ENCODE data around the gene PSMB5.
"Not testable (repeated sequence)": the region's sequence is repeated elsewhere in the genome, so short reads cannot be mapped to it uniquely, and the experiment has no call there.

The PSMB5 gene

DNA sequence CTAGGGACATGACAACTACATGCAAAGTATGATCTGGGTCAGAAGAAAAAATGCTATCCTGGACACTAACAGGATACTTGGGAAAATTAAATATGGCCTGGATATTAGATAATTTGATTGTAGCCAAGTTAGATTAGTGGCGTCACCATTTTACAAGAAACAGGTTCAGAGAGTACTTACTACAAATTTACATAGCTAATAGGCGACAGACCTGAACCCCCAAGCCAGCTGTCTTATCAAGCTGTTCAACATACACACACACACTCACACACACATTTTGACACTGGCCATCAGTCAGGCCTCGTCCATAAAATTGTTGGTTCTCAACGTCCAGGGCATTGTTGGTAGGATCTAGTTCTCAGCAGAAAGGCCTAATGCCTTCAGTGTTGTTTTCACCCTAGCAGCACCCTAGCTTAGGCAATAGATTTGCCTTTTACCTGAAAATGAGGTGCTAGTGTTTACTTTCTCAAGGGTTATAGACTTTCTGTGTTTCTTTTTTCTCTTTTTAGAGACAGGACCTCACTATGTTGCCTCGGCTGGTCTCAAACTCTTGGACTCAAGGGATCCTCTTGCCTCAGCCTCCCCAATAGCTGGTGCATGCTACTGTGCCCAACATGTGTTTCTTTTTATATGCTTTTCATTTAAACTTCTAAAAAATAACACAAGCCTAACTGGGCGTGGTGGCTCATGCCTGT is 21.5 kb downstream of the PSMB5 start:
- DNase-seq = no peak

DNA sequence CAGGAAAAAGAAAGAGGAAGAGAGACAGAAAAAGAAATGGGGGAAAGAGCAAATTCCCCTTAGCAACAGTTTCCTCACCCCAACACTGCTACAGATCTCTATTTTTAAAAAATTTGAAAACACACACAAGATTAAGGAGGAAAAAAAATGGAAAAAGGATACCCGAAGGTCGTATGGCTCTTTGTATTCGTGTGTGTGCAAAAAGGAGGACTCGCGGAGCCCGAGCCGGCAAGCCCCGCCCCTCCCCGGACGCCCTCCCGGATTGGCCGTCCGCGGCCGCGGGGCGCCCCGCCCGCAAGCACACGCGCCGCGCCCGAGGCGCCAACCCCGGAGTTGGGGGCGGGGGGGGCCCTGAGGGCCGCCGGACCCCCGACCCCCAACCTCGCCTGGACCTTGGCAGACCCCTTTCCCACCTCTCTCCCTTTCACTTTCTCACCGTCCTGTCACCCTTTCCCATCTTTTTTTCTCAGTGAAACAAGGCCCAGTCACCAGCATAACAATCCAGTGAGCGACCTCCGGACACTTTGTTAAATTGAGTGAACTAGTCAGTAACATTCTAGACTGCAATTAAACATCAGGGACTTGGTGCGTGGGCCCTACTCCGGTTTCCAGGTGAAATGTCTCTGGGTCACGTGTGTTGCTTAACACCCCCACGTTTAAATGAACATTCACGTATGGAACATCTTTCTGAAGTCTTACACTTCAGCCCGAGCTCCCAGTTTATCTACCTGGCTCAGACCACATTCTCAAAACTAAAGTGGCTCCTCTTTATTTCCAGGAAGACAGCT is 24.6 kb downstream of the PSMB5 start, which contains the start of gene C14orf93:
Gene C14orf93, minus strand, starts transcription at position 205 of the 788 bp plus-strand sequence. CDS start 11,120 bp downstream, outside the sequence.
- peak; percentile 76 for DNase-seq

DNA sequence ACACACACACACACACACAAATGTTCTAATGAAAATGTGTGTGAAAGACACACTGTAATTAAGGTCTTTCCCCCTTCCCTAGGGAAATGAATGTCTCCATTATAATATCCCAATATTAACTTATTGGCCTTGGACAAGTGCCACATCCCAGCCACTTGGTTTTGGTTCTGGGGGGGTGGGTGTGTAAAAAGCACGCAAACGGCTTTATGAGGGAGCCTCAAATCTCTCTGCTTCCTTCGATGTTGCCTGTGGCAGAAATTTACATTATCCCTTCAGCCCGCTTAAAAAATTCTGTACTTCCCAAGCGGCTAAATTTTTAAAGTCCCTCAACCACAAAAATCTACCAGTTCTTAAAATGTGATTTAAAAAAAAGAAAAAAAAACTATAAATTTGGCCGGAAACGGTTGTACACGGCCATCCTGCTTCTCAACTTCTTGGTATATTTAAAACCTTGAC is 25.2 kb downstream of the PSMB5 start:
- no peak for DNase-seq

DNA sequence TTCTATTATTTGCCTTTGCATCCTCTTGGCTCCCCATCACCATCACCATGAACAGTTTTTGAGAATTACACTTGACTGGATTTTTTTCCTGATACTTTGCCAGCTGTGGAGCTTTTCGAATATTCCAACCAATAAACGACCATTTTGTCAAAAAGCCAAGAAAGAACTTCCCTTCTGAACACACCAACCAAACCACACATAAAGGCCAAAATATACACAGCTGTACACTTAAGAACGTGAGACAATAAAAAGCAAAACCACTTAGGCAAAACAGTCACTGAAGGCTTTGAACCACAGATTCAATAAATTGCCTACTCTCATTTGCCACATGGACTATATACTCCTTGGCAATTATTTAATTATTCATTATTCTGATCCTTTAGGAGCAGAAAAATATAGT is 25.9 kb downstream of the PSMB5 start:
- DNase-seq = no peak

DNA sequence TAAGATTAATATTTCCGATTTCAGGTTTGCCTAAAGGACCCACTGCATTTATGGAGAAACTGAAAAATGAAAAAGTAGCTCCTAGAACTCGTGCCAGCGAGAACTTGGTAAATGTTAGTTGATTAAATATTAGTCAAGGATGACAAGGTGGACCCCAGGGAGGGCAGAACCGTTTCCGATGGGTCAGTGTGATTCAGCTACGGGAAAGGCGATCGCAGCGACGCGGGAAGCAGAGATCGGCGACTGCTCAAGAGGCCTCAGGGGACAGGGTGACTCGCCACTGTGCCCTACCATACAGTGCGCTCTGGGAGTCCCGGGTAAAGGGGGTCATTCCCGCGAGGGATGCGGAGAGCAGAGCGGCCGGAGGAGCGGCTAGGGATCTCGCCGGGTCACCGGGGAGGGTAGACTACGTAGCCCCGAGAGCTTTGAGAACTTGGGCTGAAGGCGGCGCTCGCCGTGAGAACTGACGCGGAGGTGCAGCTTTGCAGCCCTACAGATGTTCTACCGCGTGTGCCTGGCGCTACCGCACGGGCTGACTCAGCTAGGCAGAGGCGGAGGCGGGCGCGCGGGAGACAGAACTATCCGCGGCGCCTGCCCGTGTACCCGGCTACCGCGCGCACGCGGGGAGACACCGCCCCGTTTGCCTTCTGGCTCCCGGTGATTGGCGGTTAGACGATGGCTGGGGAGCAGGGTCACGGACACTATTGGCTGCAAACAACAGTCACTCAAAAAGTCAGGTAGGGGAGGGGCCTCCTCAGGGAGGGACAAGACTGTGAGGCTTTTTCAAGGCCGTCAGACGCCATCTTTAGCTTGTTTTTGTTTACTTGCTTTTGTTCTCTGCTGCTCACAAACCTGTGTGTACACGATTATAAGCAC is 27.9 kb downstream of the PSMB5 start:
- peak; percentile 97 for DNase-seq

DNA sequence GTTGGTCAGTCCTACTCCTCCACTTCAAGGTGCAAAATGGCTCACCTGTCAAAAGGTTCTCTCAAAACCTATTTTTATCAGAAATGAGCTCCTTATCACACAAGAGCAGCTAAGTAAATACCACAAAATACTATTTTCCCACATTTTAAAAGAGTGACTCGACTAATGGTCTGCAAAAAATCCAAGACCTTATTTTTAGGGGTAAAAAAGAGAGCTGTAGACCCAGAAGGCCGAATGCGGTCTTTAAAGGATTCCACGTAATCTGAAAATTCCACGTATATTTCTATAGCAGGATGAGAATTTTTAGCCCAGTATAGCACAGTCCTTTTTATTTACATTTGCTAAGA is 28.5 kb downstream of the PSMB5 start:
- DNase-seq = no peak

DNA sequence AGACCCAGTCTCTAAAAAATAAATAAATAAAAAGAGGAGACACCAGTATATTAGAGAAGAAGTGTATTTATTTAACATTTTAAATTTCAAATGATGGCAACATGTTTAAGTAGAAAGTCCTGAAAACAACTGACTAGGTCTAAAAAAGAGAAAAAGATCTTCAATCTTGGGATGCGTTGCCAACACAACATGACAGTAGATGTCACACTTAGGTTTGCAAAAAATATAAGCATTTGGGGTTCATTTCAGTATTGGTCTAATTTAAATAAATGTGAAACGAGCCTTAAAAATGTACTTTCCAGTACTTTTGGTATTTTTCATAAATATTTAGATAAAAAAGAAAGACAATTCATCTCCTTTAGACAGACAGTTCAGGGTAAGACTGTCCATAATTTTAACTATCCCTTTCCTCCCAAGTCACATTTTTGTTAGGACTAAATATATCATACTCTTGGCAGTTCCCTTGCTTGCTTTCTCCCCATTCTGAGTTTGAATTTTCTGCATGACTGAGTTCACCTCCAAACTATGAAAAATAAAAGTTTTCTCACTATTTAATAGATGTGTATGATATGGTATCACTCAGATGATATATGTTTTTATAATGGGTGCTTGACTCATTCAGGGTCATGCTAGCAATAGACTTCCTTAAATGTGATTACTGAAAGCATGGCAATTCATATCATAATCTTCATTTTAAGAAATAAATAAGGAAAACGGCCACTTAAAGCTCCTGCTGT is 29.1 kb downstream of the PSMB5 start:
- DNase-seq = no peak

DNA sequence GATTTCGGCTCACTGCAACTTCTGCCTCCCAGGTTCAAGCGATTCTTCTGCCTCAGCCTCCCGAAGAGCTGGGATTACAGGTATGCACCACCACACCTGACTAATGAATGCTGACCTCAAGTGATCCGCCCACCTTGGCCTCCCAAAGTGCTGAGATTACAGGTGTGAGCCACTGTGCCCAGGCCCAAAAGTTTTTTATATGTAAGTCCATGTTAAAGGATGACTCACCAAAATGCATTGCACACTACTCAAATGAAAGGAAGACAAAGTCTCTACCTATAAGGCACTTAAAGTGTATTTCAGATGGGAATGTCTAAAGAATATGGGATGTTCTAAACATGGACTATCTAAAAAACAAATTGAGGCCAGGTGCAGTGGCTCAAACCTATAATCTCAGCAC is 30.4 kb downstream of the PSMB5 start:
- not testable (repeated sequence) for DNase-seq

DNA sequence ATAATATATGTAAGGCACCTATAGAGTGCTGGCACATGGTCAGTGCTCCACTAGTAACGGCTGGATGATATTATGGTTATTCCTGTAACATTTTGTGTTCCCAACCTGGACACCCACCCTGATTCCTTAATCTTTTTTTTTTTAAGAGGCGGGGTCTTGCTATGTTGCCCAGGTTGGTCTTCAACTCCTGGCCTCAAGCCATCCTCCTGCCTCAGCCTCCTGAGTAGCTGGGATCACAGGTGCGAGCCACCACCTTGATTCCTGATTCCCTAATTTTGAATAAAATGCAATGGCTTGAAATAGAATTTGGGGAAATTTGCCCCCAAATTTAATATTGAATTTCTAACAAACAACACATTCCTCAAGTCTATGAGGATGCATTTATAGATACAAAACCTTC is 32.1 kb downstream of the PSMB5 start:
- no peak for DNase-seq

DNA sequence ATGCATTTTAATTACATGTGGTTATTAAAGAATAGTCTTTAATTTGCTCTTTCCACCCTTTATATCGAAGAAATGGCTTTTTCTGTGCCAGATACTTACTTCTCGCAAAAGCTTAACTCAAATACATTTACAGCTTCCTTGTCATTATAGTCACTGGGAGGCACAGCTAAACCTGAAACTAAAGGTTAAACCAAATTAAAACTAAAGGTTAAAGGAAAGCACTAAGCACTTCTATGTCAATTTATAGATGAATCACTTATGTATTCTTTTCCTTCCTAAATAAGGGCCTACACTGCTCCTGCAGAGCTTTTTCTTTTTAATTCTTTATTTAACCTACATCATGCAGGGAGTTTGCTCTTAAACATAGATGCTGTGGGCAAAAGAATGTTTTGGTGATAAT is 33.8 kb downstream of the PSMB5 start:
- DNase-seq = no peak

DNA sequence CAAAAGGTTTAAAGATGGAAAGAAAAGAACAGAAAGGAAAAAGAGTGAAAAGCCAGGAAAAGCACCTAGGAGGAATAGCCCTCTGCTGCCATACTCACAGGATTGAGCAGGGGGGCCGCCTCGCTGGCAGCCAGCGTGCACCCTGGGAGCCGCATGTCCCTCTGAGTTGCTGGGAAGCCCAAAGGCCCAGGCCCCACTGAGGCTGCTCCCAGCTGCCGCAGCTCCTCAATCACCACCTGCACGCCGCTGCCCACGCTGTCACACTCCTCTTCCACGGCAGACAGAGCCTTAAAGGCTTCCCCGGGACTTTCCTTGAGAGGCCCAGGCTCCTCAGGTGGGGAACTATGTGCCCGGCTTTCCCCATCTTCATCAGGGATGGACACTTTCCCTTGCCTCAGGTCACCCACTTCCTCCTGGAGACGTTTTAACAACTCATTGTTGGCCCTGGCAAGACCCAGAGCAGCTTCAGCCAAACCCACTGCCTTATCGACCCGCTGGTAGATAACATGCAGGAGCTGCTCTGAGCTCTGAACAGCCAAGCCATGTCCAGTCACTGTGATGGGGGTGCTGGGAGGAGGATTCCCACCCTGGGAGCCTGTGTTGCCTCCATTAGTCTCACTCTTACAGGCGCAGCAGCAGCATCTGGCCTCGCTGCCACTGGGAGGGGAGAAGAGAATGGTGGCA is 36.2 kb downstream of the PSMB5 start:
- no peak for DNase-seq

DNA sequence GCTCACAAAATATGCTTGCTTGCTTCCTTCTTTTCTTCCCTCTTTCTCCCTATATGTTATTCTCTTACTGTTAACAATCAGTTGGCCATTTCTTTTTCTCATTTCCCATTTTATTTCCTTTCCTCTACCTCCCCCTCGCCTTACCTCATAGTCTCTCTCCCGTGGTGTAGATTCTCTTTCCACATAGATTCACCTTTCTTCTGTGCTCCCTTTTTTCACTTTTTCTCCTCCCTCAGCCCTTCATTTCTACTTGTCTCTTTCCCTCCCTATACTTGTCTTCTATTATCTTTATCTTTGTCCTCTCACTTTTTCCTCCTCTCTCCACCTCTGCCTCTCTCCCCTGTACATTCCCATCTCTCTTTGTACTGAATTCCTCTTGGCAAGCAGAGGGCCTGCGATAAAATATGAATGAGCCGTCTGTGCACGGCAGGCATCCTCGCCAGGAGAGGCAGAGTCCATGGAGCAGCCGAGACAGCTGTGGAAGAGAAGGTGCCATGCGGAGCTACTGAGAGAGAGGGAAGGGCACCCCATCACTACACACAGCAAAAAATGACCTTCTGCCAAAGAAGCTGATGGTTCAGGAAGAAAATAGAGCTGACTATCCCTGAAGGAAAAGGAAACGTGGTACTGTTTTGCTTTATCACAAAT is 36.9 kb downstream of the PSMB5 start:
- no peak for DNase-seq

DNA sequence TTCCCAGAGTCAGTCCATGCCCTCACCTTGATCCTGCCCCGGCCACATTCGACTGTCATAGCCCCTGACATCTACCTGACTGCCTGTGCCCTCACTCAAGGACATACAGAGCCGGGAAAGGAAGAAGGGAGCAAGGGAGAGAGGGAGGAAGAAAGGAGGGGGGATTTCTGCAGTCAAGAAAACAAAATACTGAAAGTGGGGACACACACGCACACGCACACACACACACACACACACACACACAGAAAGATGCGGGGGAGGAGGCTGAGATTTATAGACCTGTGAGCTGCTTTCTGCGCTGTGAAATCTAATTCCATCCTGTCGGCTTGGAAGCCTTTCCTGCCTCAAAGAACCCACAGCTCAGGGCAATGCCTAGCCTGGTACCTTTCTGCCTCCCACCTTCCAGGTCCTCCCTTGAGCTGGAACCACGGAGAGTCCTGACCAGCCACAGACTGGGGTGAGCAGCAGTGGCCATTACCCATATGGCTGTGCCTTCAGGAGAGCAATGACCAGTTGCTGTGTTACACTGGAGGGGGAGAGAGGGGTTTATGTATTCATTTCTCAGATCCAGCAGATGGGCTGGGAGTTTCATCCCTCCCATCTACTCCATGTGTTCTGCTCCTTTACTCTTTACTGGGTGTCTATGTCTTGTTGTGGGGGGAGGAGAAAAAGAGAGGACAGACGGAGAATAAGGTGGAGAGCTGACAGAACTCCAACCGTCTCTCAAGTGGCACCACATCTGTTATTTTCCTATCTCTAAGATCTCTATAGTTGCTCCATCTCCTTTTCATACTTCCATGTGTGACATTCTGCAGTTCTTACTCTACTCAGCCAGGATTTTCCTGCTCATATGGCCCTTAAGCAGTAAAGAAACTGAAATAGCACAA is 37.7 kb downstream of the PSMB5 start:
- DNase-seq = no peak

DNA sequence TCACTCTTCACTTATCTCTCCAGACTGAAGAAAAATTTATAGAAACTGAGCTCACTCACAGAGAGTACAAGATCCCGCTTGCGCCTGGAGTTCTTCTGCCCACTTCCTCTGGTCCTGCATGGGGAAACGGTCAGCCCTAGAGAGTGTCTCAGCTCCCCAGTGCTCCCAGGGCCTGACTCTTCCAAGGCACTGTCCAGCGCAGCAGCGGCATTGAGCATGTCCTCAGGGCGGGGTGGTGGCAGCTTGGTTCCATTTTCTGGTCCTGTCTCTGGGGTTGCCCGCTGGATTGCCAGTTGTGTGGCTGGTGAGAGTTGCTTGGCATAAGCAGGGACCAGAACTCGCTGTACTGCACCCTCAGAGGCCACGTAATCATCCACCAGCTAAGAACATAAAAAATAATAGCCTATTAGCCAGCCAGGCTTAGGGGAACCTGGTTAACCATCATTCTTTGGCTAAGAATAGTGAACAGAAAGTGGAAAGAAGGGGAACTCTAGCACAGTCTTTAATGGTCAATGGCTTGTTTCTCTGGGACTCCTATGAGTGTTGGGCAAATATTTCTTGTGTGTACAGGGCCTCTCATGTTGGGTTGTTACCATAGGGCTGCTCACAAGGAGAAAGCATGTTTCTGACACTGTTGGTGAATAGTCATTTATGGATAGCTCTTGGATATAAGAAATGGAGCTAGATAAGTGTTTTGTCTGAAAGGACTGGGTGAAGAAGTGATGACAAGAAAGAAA is 38.6 kb downstream of the PSMB5 start:
- no peak for DNase-seq

DNA sequence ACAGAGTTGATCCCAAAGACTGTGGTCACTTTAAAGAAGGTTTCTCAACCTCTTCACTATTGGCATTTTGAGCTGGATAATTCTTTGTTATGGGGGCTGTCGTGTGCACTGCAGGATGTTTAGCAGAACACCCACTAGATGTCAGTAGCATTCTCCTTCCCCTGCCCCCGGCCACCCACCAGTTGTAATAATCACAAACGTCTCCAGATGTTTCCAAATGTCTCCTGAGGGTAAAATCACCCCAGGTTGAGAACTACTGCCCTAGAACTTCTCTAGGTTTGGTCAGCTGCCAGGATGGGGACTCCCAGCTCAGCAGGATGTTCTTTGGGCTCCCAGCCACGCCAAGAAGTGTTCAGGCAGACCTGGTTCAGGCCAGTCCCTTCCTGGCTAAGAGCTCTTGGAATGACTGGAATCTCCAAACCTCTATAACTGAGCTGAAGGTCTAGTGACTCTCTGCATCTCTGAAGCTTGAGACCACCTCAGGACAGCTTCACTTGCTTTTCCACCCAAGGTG is 39.9 kb downstream of the PSMB5 start:
- DNase-seq = peak; percentile 16

DNA sequence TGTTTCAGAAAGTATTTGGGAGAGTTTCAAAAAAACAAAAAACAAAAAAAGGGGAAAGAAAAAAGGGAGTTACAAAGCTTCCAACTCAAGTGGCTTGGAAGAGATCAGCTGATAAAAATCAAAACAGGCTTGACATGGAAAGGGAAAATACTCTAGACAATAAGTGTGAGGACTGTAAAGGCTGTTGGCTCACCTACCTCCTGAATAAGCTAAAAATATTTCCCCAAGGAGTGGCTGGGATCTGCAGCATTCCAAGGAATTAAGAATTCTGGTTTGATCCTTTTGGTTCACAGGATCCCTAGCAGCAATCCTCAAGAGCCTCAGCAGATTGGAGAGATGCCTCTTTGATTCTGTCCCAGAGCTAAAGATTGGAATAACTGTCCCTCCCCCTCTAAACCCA is 41.2 kb downstream of the PSMB5 start:
- no peak for DNase-seq

DNA sequence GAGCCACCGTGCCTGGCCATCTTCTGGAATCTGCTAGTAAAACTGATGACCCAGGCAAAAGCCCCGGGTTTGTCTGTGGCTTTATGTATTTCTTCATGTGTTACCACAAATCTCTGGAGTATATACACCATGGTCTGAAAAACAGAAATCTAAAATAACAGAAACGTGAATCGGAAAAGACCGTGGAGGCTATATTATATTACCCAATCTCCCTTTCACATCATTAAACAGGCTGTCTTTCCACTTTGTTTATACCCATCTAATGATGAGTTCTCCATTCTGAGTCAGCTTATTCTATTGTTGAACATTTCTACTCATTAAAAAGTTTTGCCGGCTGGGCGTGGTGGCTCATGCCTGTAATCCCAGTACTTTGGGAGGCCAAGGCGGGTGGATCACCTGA is 42.8 kb downstream of the PSMB5 start:
- no peak for DNase-seq

DNA sequence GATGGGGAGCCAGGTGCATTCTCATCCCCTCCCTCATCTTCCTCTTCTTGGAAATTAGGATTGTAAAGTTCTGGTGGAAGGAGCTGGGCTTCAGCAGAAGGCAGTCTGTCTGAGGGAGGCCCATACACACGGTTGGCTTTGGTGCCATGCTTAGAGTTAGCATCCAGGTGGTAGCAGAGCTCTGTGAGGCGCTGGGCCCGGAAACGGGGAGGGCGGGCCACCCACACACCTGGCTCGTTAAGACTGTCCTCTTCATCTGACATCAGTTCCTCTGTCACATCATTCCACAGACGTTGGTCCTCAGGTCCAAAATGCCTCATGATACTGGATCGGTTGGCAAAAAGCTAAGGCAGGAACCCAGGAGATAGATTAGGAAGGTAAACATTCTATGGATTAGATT is 47.4 kb downstream of the PSMB5 start:
- no peak for DNase-seq

DNA sequence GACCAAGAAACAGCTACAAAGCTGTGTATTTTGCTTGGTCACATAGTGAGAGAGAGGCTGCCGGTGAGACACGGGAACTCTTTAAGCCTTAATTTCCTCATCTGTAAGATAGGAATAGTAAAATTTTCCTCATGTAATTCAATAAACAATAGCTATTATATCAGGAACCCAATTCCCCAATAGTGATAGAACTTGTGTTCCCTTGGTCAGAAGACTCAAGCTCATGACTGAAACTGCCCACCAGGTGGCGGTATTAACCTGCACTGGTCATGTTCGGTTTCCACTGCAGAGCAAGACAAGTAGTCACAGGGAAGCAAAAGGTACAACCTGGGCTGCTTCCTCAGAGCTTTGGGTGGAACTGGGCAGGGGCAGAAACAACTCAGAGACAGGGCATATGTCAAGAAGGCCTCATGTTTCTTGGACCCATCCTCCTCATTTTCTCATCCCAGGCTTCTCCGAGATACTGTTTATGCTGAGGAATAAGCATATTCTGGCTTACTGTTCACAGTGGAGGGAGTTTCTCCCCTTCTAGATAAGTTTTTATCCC is 48.1 kb downstream of the PSMB5 start:
- DNase-seq = peak; percentile 82

All from CD4-positive, alpha-beta T cell treated with Interferon gamma for 1 hour (primary cell).